Effector CD8-positive, alpha-beta T cell (primary cell): ENCODE results near the gene FXYD3.
"Not testable (repeated sequence)": the region's sequence is repeated elsewhere in the genome, so short reads cannot be mapped to it uniquely, and the experiment has no call there.

Source experiments
- DNase-seq: peaks from one replicate; lab custom pipeline; 2025; lab: John Stamatoyannopoulos, UW

The FXYD3 gene

GRCh38 chr19:35086455-35086854 is 29.2 kb upstream of the FXYD3 start:
- DNase-seq = no peak

GRCh38 chr19:35087393-35087792 is 28.2 kb upstream of the FXYD3 start:
- DNase-seq = no peak

- no peak for DNase-seq
These were observed 27.3 kb upstream of the FXYD3 start for GRCh38 chr19:35088131-35088913.

- no peak for DNase-seq
These were observed 26.1 kb upstream of the FXYD3 start for GRCh38 chr19:35089554-35089953.

- DNase-seq = no peak
These were observed 25.5 kb upstream of the FXYD3 start for GRCh38 chr19:35090160-35090505.

GRCh38 chr19:35090506-35091214 is 25.0 kb upstream of the FXYD3 start:
- DNase-seq = peak; percentile 13

GRCh38 chr19:35093430-35093829 is 22.2 kb upstream of the FXYD3 start:
- no peak for DNase-seq

- no peak for DNase-seq
These were observed 21.5 kb upstream of the FXYD3 start for GRCh38 chr19:35093941-35094647.

- no peak for DNase-seq
These were observed 21.0 kb upstream of the FXYD3 start for GRCh38 chr19:35094656-35095055.

GRCh38 chr19:35095667-35096368 is 19.8 kb upstream of the FXYD3 start:
- no peak for DNase-seq

GRCh38 chr19:35098413-35099049 is 17.1 kb upstream of the FXYD3 start:
- DNase-seq = no peak

- DNase-seq = no peak
These were observed 16.3 kb upstream of the FXYD3 start for GRCh38 chr19:35099155-35099896.

GRCh38 chr19:35099897-35100275 is 15.7 kb upstream of the FXYD3 start:
- DNase-seq = no peak

- no peak for DNase-seq
These were observed 14.8 kb upstream of the FXYD3 start for GRCh38 chr19:35100588-35101533.

- DNase-seq = not testable (repeated sequence)
These were observed 13.7 kb upstream of the FXYD3 start for GRCh38 chr19:35101949-35102348.

- not testable (repeated sequence) for DNase-seq
These were observed 12.0 kb upstream of the FXYD3 start for GRCh38 chr19:35103614-35104013.

GRCh38 chr19:35104361-35104760 is 11.3 kb upstream of the FXYD3 start:
- no peak for DNase-seq

GRCh38 chr19:35105047-35105410 is 10.6 kb upstream of the FXYD3 start:
- DNase-seq = no peak

GRCh38 chr19:35105411-35106290 is 10.0 kb upstream of the FXYD3 start:
- DNase-seq = no peak
